KMS-11 (cell line): ENCODE data around the gene FSIP1.
A peak's percentile ranks its signal among the peaks of the same experiment; 100 is the strongest.

Source experiments
- H2AFZ ChIP-seq: fragments of 200-600 bp; sonication (generic); 2 replicates; pipeline ENCODE4 v1.6.1; 2016; ENCODE audit warnings: antibody characterized with exemption, mixed run types, low read depth
- H3K27ac ChIP-seq: fragments of 200-600 bp; sonication (generic); 2 replicates; pipeline ENCODE4 v1.6.1; 2016; ENCODE audit warnings: mild to moderate bottlenecking, mixed run types
- H3K27me3 ChIP-seq: fragments of 200-600 bp; sonication (generic); 2 replicates; pipeline ENCODE4 v1.6.1; 2017; ENCODE audit warnings: mild to moderate bottlenecking, low read depth, mixed run types, moderate library complexity; ENCODE audit not compliant: insufficient read depth
- H3K36me3 ChIP-seq: fragments of 200-600 bp; sonication (generic); 2 replicates; pipeline ENCODE4 v1.6.1; 2017; ENCODE audit warnings: mild to moderate bottlenecking, mixed run types; ENCODE audit not compliant: insufficient read depth
- H3K4me1 ChIP-seq: fragments of 200-600 bp; sonication (generic); 2 replicates; pipeline ENCODE4 v1.6.1; 2016; ENCODE audit warnings: mild to moderate bottlenecking, low read depth, mixed run types; ENCODE audit not compliant: poor library complexity, severe bottlenecking
- H3K4me2 ChIP-seq: fragments of 200-600 bp; sonication (generic); 2 replicates; pipeline ENCODE4 v1.7.0; 2016; ENCODE audit warnings: mild to moderate bottlenecking, mixed run types
- H3K4me3 ChIP-seq: fragments of 200-600 bp; sonication (generic); IDR thresholded peaks from 2 replicates; pipeline ENCODE4 v1.6.1; 2017; ENCODE audit warnings: low read depth, low read length, mixed read lengths; ENCODE audit not compliant: insufficient read depth
- H3K79me2 ChIP-seq: fragments of 200-600 bp; sonication (generic); 2 replicates; pipeline ENCODE4 v1.6.1; 2016; ENCODE audit warnings: low read depth, mixed run types; ENCODE audit not compliant: insufficient read depth
- H3K9ac ChIP-seq: fragments of 200-600 bp; sonication (generic); 2 replicates; pipeline ENCODE4 v1.6.1; 2016; ENCODE audit warnings: mild to moderate bottlenecking, mixed run types
- H4K20me1 ChIP-seq: fragments of 200-600 bp; sonication (generic); 2 replicates; pipeline ENCODE4 v1.6.1; 2016; ENCODE audit warnings: mild to moderate bottlenecking, mixed run types; ENCODE audit not compliant: insufficient read depth
- CTCF ChIP-seq: fragments of 200-600 bp; sonication (generic); conservative IDR thresholded peaks from 2 replicates; pipeline ENCODE4 v1.6.1; 2017; ENCODE audit warnings: low read depth, mild to moderate bottlenecking, antibody characterized with exemption, low read length, moderate library complexity, mixed read lengths

FSIP1 gene

GRCh38 chr15:39581793-39582285, 200.8 kb downstream of the FSIP1 start:
- Histone ChIP-seq H2AFZ (no peak overlapping the region), H4K20me1 (no peaks in the 10 kb centered on the region), H3K9ac (no peak overlapping the region), H3K4me2 (no peak overlapping the region), H3K27me3 (peaks cover 11% of the 10 kb centered on the region), H3K79me2 (no peaks in the 10 kb centered on the region), H3K4me3 (no peak overlapping the region), H3K36me3 (no peaks in the 10 kb centered on the region), H3K27ac (no peak overlapping the region), H3K4me1 (no peaks in the 10 kb centered on the region)
- no peak for TF ChIP-seq CTCF

- no peaks in the 10 kb centered on the region for H3K4me1 ChIP-seq
- no peak overlapping the region for H3K9ac ChIP-seq
Observed at GRCh38 chr15:39581242-39581792, 201.3 kb downstream of the FSIP1 start.

GRCh38 chr15:39580485-39581241, 202.0 kb downstream of the FSIP1 start, which contains the start of gene THBS1:
Gene THBS1, plus strand, starts transcription at chr15:39581079. Its CDS starts 779 bp downstream, at chr15:39581858.
- H4K20me1 ChIP-seq: no peaks in the 10 kb centered on the region
- H3K9ac ChIP-seq: no peak within 1 kb of the TSS
- no peaks in the 10 kb centered on the region for H3K36me3 ChIP-seq
- H3K79me2 ChIP-seq: no peaks in the 10 kb centered on the region
- H3K27ac ChIP-seq: no peak within 1 kb of the TSS
- H3K4me3 ChIP-seq: no peak within 1 kb of the TSS
- H3K27me3 ChIP-seq: peaks cover 11% of the 10 kb centered on the region
- H3K4me2 ChIP-seq: peak within 1 kb of the TSS; percentile 51
- H2AFZ ChIP-seq: peak within 1 kb of the TSS; percentile 90
- peak; percentile 43 for TF ChIP-seq CTCF
- no peaks in the 10 kb centered on the region for H3K4me1 ChIP-seq

More at GRCh38 chr15:39581242-39581792, 201.3 kb downstream of the FSIP1 start:
- no peak overlapping the region for H3K4me3 ChIP-seq
- no peak overlapping the region for H3K4me2 ChIP-seq
- H3K79me2 ChIP-seq: no peaks in the 10 kb centered on the region
- H4K20me1 ChIP-seq: no peaks in the 10 kb centered on the region
- peaks cover 11% of the 10 kb centered on the region for H3K27me3 ChIP-seq
- no peaks in the 10 kb centered on the region for H3K36me3 ChIP-seq
- peak overlapping the region; percentile 90; the same call in 1 of the 2 replicates for H2AFZ ChIP-seq
- H3K27ac ChIP-seq: no peak overlapping the region
- TF ChIP-seq CTCF: no peak

GRCh38 chr15:39580117-39580484, 202.5 kb downstream of the FSIP1 start:
- no peak overlapping the region for H3K4me3 ChIP-seq
- TF ChIP-seq CTCF: peak; percentile 92
- H3K79me2 ChIP-seq: no peaks in the 10 kb centered on the region
- H3K4me2 ChIP-seq: peak overlapping the region; percentile 51
- no peak overlapping the region for H3K9ac ChIP-seq
- H3K27ac ChIP-seq: no peak overlapping the region
- H3K27me3 ChIP-seq: peaks cover 11% of the 10 kb centered on the region
- no peaks in the 10 kb centered on the region for H3K4me1 ChIP-seq
- H3K36me3 ChIP-seq: no peaks in the 10 kb centered on the region
- peak overlapping the region; percentile 90 for H2AFZ ChIP-seq
- no peaks in the 10 kb centered on the region for H4K20me1 ChIP-seq
